HEK293 (cell line): Measurements from ENCODE around the gene KLHL6.

Experiments used
- CTCF ChIA-PET: fragments of 350-600 bp; formaldehyde crosslinking; extraction: SDS; loops from one replicate; lab custom pipeline; 2021; ENCODE audit warnings: antibody characterized with exemption; lab: Yijun Ruan, JAX
- POLR2A ChIA-PET: fragments of 300-600 bp; formaldehyde crosslinking; extraction: SDS; loops from one replicate; lab custom pipeline; 2020; ENCODE audit warnings: antibody characterized with exemption, inconsistent platforms; lab: Yijun Ruan, JAX
- H3K27ac ChIP-seq: fragments of 200-500 bp; sonication (Bioruptor generic); 2 replicates; pipeline ENCODE4 v1.5.1; 2014; ENCODE audit warnings: low read depth, low read length, control low read depth, inconsistent platforms; ENCODE audit errors: extremely low read depth
- H3K36me3 ChIP-seq, 2 experiments: fragments of 200-500 bp in 1 of 2; sonication (Bioruptor generic) in 1 of 2; 1 replicate in 1 of 2; 2 replicates in 1 of 2; pipeline ENCODE4 v1.5.1; 2014 to 2017; ENCODE audit warnings: inconsistent platforms in 2 of 2, low read length in 2 of 2; ENCODE audit not compliant: control insufficient read depth in 2 of 2, insufficient read depth in 1 of 2
- H3K4me1 ChIP-seq: fragments of 200-500 bp; sonication (Bioruptor generic); 2 replicates; pipeline ENCODE4 v1.5.1; 2014; ENCODE audit warnings: mild to moderate bottlenecking, low read length, inconsistent platforms; ENCODE audit not compliant: control insufficient read depth, insufficient read depth
- H3K4me3 ChIP-seq: 2 replicates; pipeline ENCODE4 v1.5.1; 2011; ENCODE audit warnings: low read depth, mild to moderate bottlenecking, control low read depth, low read length, moderate library complexity
- H3K9me3 ChIP-seq: fragments of 200-500 bp; sonication (Bioruptor generic); 2 replicates; pipeline ENCODE4 v1.5.1; 2014; ENCODE audit warnings: low read depth, low read length, inconsistent platforms; ENCODE audit not compliant: control insufficient read depth, insufficient read depth
- BCL11A ChIP-seq: fragments of 450-650 bp; formaldehyde crosslinking; IDR thresholded peaks from 2 replicates; pipeline ENCODE4 v1.5.1; 2016; ENCODE audit warnings: low read depth, missing biosample characterization, missing genetic modification characterization
- GLIS1 ChIP-seq: fragments of 450-650 bp; formaldehyde crosslinking; IDR thresholded peaks from 2 replicates; pipeline ENCODE4 v1.5.1; 2016; ENCODE audit warnings: missing biosample characterization, missing genetic modification characterization
- KLF9 ChIP-seq: fragments of 450-650 bp; formaldehyde crosslinking; IDR thresholded peaks from 2 replicates; pipeline ENCODE4 v1.5.1; 2016; ENCODE audit warnings: missing biosample characterization, missing genetic modification characterization, low read depth
- PRDM1 ChIP-seq: fragments of 450-650 bp; formaldehyde crosslinking; IDR thresholded peaks from 2 replicates; pipeline ENCODE4; 2016; ENCODE audit warnings: missing biosample characterization, missing genetic modification characterization
- SETDB1 ChIP-seq: IDR thresholded peaks from one replicate; pipeline ENCODE4 v1.6.1; 2017; ENCODE audit warnings: mild to moderate bottlenecking, low read length, moderate library complexity, mixed read lengths; ENCODE audit not compliant: insufficient read length
- TCF7L2 ChIP-seq: IDR thresholded peaks from 2 replicates; pipeline ENCODE4 v1.6.1; 2011; ENCODE audit warnings: low read depth, mild to moderate bottlenecking, inconsistent platforms, low read length, moderate library complexity, borderline replicate concordance
- ZBTB21 ChIP-seq: fragments of 450-650 bp; formaldehyde crosslinking; IDR thresholded peaks from 2 replicates; pipeline ENCODE4 v1.5.1; 2017; ENCODE audit warnings: missing biosample characterization, missing genetic modification characterization
- ZBTB48 ChIP-seq: fragments of 450-650 bp; formaldehyde crosslinking; IDR thresholded peaks from 2 replicates; pipeline ENCODE4 v1.5.1; 2016; ENCODE audit warnings: missing biosample characterization, missing genetic modification characterization
- ZFP37 ChIP-seq: fragments of 450-650 bp; formaldehyde crosslinking; IDR thresholded peaks from 2 replicates; pipeline ENCODE4 v1.5.1; 2016; ENCODE audit warnings: missing biosample characterization, missing genetic modification characterization
- ZNF10 ChIP-seq: fragments of 450-650 bp; formaldehyde crosslinking; IDR thresholded peaks from 2 replicates; pipeline ENCODE4 v1.5.1; 2017; ENCODE audit warnings: missing biosample characterization, missing genetic modification characterization
- ZNF140 ChIP-seq: fragments of 450-650 bp; formaldehyde crosslinking; IDR thresholded peaks from 2 replicates; pipeline ENCODE4 v1.5.1; 2016; ENCODE audit warnings: missing biosample characterization, missing genetic modification characterization
- ZNF16 ChIP-seq: fragments of 450-650 bp; formaldehyde crosslinking; IDR thresholded peaks from 2 replicates; pipeline ENCODE4 v1.5.1; 2016; ENCODE audit warnings: low read depth, missing biosample characterization, missing genetic modification characterization
- ZNF184 ChIP-seq: fragments of 450-650 bp; IDR thresholded peaks from 2 replicates; pipeline ENCODE4 v1.5.1; 2018; ENCODE audit warnings: missing biosample characterization, mild to moderate bottlenecking, missing genetic modification characterization
- ZNF266 ChIP-seq: fragments of 450-650 bp; formaldehyde crosslinking; IDR thresholded peaks from 2 replicates; pipeline ENCODE4 v1.5.1; 2016; ENCODE audit warnings: missing biosample characterization, missing genetic modification characterization, low read depth
- ZNF423 ChIP-seq: fragments of 450-650 bp; formaldehyde crosslinking; IDR thresholded peaks from 2 replicates; pipeline ENCODE4 v1.5.1; 2016; ENCODE audit warnings: missing biosample characterization, missing genetic modification characterization
- ZNF558 ChIP-seq: fragments of 450-650 bp; formaldehyde crosslinking; IDR thresholded peaks from 2 replicates; pipeline ENCODE4 v1.5.1; 2016; ENCODE audit warnings: missing biosample characterization, missing genetic modification characterization
- ZNF610 ChIP-seq: fragments of 450-650 bp; formaldehyde crosslinking; IDR thresholded peaks from 2 replicates; pipeline ENCODE4 v1.5.1; 2016; ENCODE audit warnings: missing biosample characterization, missing genetic modification characterization, borderline replicate concordance
- ZNF654 ChIP-seq: fragments of 450-650 bp; formaldehyde crosslinking; IDR thresholded peaks from 2 replicates; pipeline ENCODE4 v1.5.1; 2016; ENCODE audit warnings: low read depth, missing biosample characterization, missing genetic modification characterization
- ZNF658 ChIP-seq: fragments of 450-650 bp; formaldehyde crosslinking; IDR thresholded peaks from 2 replicates; pipeline ENCODE4; 2016; ENCODE audit warnings: missing biosample characterization, missing genetic modification characterization
- ZNF677 ChIP-seq: fragments of 450-650 bp; IDR thresholded peaks from 2 replicates; pipeline ENCODE4 v1.5.0; 2018; ENCODE audit warnings: missing biosample characterization, mild to moderate bottlenecking, missing genetic modification characterization, moderate library complexity
- ZNF701 ChIP-seq: fragments of 450-650 bp; formaldehyde crosslinking; IDR thresholded peaks from 2 replicates; pipeline ENCODE4 v1.5.1; 2016; ENCODE audit warnings: missing biosample characterization, missing genetic modification characterization
- ZNF791 ChIP-seq: fragments of 450-650 bp; formaldehyde crosslinking; IDR thresholded peaks from 2 replicates; pipeline ENCODE4 v1.5.1; 2016; ENCODE audit warnings: missing biosample characterization, missing genetic modification characterization
- TF ChIP-seq, protein P1 (sequence below): fragments of 450-650 bp; formaldehyde crosslinking; IDR thresholded peaks from 2 replicates; pipeline ENCODE4 v1.5.1; 2017; ENCODE audit warnings: missing biosample characterization, missing genetic modification characterization
- TF ChIP-seq, protein P2 (sequence below): fragments of 450-650 bp; formaldehyde crosslinking; IDR thresholded peaks from 2 replicates; pipeline ENCODE4 v1.5.1; 2016; ENCODE audit warnings: missing biosample characterization, missing genetic modification characterization
- TF ChIP-seq, protein P3 (sequence below): fragments of 450-650 bp; formaldehyde crosslinking; IDR thresholded peaks from 2 replicates; pipeline ENCODE4 v1.5.1; 2017; ENCODE audit warnings: missing biosample characterization, missing genetic modification characterization
- TF ChIP-seq, protein P4 (sequence below): fragments of 450-650 bp; formaldehyde crosslinking; conservative IDR thresholded peaks from 2 replicates; pipeline ENCODE4 v1.5.1; 2016; ENCODE audit warnings: low read depth, missing biosample characterization, missing genetic modification characterization

KLHL6 gene

DNA sequence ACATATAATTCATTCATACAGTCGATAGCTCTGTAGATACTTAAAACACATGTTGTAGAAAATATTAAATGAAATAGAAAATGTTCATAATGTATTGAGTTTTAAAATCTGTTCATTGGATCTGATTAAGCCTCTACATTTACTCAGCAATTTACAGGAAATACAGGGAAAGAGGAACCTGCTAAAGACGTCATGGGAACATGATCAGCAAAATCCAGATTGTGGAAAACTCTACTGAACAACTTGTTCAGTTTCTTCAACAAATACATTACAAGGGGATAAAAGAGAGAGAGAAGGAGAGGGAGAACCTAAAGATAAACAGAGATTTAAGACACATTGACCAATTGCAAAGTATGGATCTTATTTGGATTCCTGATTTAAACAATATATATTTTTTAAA, 46.7 kb downstream of the KLHL6 start:
- Histone ChIP-seq H3K36me3 (no peaks in the 10 kb centered on the region), H3K4me3 (no peak overlapping the region), H3K27ac (no peak overlapping the region), H3K4me1 (no peaks in the 10 kb centered on the region), H3K9me3 (no peaks in the 10 kb centered on the region)
- ChIA-PET POLR2A (no interaction called here), CTCF (no interaction called here)
- no peak for TF ChIP-seq ZFP37
- no peak for TF ChIP-seq GLIS1 (tag by site-specific recombination)
- no peak for TF ChIP-seq ZNF10 (tag by site-specific recombination)
- TF ChIP-seq ZNF791, result no peak
- no peak for TF ChIP-seq ZBTB48 (tag by site-specific recombination)
- no peak for TF ChIP-seq ZNF140 (tag by site-specific recombination)
- no peak for TF ChIP-seq ZNF701 (tag by site-specific recombination)
- TF ChIP-seq BCL11A (tag by site-specific recombination), result no peak
- TF ChIP-seq ZNF610 (tag by site-specific recombination), result no peak
- TF ChIP-seq SETDB1, result no peak

DNA sequence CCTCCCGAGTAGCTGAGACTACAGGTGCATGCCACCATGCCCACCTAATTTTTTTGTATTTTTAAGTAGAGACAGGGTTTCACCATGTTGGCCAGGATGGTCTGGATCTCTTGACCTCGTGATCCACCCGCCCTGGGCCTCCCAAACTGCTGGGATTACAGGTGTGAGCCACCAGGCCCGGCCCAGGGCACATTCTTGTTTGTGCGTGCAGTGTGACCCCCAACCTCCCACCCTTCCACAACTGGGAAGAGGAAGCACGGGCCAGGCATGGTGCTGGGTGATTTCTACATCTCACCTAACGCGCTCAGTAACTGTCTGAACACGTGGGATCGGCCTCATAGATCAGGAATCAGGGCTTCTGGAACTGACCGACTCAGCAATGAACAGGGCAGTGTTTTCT, 48.0 kb downstream of the KLHL6 start:
- POLR2A ChIA-PET, result no interaction called here
- H3K36me3 ChIP-seq, result no peaks in the 10 kb centered on the region
- TF ChIP-seq ZNF658, result no peak
- no peak for TF ChIP-seq ZNF266 (tag by site-specific recombination)
- no peak for TF ChIP-seq ZNF558 (tag by site-specific recombination)
- TF ChIP-seq ZBTB21 (tag by site-specific recombination), result no peak
- no peak for TF ChIP-seq ZNF677 (tag by site-specific recombination)
- no peak for TF ChIP-seq PRDM1
- no peak for TF ChIP-seq ZNF184 (tag by site-specific recombination)
- TF ChIP-seq, protein P1, sequence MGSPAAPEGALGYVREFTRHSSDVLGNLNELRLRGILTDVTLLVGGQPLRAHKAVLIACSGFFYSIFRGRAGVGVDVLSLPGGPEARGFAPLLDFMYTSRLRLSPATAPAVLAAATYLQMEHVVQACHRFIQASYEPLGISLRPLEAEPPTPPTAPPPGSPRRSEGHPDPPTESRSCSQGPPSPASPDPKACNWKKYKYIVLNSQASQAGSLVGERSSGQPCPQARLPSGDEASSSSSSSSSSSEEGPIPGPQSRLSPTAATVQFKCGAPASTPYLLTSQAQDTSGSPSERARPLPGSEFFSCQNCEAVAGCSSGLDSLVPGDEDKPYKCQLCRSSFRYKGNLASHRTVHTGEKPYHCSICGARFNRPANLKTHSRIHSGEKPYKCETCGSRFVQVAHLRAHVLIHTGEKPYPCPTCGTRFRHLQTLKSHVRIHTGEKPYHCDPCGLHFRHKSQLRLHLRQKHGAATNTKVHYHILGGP (tag by site-specific recombination), result no peak
- TF ChIP-seq, protein P2, sequence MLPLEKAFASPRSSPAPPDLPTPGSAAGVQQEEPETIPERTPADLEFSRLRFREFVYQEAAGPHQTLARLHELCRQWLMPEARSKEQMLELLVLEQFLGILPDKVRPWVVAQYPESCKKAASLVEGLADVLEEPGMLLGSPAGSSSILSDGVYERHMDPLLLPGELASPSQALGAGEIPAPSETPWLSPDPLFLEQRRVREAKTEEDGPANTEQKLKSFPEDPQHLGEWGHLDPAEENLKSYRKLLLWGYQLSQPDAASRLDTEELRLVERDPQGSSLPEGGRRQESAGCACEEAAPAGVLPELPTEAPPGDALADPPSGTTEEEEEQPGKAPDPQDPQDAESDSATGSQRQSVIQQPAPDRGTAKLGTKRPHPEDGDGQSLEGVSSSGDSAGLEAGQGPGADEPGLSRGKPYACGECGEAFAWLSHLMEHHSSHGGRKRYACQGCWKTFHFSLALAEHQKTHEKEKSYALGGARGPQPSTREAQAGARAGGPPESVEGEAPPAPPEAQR, result no peak
- TF ChIP-seq TCF7L2, result no peak
- no peak for TF ChIP-seq ZNF16 (tag by site-specific recombination)
- TF ChIP-seq, protein P3, sequence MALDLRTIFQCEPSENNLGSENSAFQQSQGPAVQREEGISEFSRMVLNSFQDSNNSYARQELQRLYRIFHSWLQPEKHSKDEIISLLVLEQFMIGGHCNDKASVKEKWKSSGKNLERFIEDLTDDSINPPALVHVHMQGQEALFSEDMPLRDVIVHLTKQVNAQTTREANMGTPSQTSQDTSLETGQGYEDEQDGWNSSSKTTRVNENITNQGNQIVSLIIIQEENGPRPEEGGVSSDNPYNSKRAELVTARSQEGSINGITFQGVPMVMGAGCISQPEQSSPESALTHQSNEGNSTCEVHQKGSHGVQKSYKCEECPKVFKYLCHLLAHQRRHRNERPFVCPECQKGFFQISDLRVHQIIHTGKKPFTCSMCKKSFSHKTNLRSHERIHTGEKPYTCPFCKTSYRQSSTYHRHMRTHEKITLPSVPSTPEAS (tag by site-specific recombination), result no peak
- no peak for TF ChIP-seq SETDB1
- TF ChIP-seq, protein P4, sequence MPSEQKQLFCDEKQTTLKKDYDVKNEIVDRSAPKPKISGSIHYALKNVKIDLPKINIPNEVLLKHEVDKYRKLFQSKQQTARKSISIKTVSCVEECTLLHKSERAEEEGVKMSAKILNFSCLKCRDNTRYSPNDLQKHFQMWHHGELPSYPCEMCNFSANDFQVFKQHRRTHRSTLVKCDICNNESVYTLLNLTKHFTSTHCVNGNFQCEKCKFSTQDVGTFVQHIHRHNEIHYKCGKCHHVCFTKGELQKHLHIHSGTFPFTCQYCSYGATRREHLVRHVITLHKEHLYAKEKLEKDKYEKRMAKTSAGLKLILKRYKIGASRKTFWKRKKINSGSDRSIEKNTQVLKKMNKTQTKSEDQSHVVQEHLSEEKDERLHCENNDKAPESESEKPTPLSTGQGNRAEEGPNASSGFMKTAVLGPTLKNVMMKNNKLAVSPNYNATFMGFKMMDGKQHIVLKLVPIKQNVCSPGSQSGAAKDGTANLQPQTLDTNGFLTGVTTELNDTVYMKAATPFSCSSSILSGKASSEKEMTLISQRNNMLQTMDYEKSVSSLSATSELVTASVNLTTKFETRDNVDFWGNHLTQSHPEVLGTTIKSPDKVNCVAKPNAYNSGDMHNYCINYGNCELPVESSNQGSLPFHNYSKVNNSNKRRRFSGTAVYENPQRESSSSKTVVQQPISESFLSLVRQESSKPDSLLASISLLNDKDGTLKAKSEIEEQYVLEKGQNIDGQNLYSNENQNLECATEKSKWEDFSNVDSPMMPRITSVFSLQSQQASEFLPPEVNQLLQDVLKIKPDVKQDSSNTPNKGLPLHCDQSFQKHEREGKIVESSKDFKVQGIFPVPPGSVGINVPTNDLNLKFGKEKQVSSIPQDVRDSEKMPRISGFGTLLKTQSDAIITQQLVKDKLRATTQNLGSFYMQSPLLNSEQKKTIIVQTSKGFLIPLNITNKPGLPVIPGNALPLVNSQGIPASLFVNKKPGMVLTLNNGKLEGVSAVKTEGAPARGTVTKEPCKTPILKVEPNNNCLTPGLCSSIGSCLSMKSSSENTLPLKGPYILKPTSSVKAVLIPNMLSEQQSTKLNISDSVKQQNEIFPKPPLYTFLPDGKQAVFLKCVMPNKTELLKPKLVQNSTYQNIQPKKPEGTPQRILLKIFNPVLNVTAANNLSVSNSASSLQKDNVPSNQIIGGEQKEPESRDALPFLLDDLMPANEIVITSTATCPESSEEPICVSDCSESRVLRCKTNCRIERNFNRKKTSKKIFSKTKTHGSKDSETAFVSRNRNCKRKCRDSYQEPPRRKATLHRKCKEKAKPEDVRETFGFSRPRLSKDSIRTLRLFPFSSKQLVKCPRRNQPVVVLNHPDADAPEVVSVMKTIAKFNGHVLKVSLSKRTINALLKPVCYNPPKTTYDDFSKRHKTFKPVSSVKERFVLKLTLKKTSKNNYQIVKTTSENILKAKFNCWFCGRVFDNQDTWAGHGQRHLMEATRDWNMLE, result no peak
- TF ChIP-seq KLF9, result no peak
- TF ChIP-seq ZNF423 (tag by site-specific recombination), result no peak
- no peak for TF ChIP-seq ZNF10 (tag by site-specific recombination)
- TF ChIP-seq ZNF654 (tag by site-specific recombination), result no peak
- H3K9me3 ChIP-seq, result no peaks in the 10 kb centered on the region
- CTCF ChIA-PET, result no interaction called here
- no peaks in the 10 kb centered on the region for H3K4me1 ChIP-seq
- no peak overlapping the region for H3K27ac ChIP-seq
- H3K4me3 ChIP-seq, result no peak overlapping the region
